Type B pancreatic cell (in vitro differentiated cells): ENCODE results near the gene RTL1. TPM values are rescaled to one million over a fixed set of nuclear protein-coding genes. Genes with fewer than 3 reads are reported as not detected.
A peak's percentile ranks its signal among the peaks of the same experiment; 100 is the strongest.

ENCODE experiments used
- DNase-seq: peaks from one replicate; pipeline ENCODE4 v3.0.0; 2021; ENCODE audit warnings: mixed read lengths; ENCODE audit not compliant: unreplicated experiment; ENCODE audit errors: extremely low spot score
- H3K27ac Mint-ChIP-seq: 2 replicates; pipeline ENCODE4 v1.8.0; 2021; ENCODE audit warnings: mild to moderate bottlenecking, mixed read lengths
- H3K27me3 Mint-ChIP-seq: 2 replicates; pipeline ENCODE4 v1.8.0; 2021; ENCODE audit warnings: mixed read lengths
- H3K36me3 Mint-ChIP-seq: 2 replicates; pipeline ENCODE4 v1.8.0; 2021; ENCODE audit warnings: mixed read lengths
- H3K4me1 Mint-ChIP-seq: one replicate; pipeline ENCODE4 v1.8.0; 2021; ENCODE audit warnings: mixed read lengths; ENCODE audit not compliant: unreplicated experiment
- H3K4me3 Mint-ChIP-seq: 2 replicates; pipeline ENCODE4 v1.8.0; 2021; ENCODE audit warnings: mild to moderate bottlenecking, mixed read lengths
- H3K9me3 Mint-ChIP-seq: 2 replicates; pipeline ENCODE4 v1.8.0; 2021; ENCODE audit warnings: mixed read lengths
- total RNA-seq: library from RNA; stranded (reverse); gene quantifications from 2 replicates; pipeline ENCODE4 v1.2.1, GENCODE V29; 2021; ENCODE audit warnings: low replicate concordance
- TF ChIP-seq, protein P1 (sequence below): fragments of 200-600 bp; sonication (generic); conservative IDR thresholded peaks from 2 replicates; pipeline ENCODE4 v1.5.0; 2021; ENCODE audit warnings: antibody characterized with exemption, mild to moderate bottlenecking

The RTL1 gene
- total RNA-seq, 1 donor from 2014 or later = 1.5 TPM

DNA sequence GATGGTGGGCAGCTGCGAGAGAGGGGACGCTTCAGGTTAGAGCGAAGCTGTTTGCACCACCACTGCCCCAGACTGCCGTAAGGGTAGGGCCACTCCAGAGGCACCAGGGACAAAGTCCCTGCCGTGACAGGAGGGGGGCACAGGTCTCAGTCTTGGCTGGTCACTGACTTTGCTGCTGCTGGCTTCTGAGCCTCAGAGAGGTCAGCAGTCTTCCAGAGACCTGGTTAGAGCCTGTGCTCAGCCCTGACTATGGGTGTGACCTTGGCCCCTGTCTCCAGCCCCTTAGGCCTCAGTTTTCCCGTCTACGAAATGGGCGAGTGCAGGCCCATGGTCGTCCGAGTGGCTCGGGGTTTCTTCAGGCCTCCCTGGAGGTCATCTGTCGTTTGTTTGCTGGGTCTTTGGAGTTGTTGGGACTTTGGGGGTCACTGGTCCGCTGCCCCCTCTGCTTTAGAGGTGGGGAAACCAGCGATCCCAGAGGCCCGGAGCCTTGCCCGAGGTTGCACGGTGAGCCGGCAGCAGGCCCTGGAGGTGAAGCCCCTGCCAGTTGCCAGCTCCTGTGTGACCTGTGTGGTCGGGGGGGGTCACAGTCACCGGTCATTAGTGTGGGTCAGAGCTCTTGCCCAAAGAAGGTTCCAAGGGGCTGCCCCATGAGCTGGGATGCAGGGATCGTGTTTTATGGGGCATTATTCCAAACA, 62.3 kb downstream of the RTL1 start:
- peaks cover 58% of the 10 kb centered on the region for H3K4me1 Mint-ChIP-seq
- no peaks in the 10 kb centered on the region for H3K36me3 Mint-ChIP-seq
- TF ChIP-seq, protein P1, sequence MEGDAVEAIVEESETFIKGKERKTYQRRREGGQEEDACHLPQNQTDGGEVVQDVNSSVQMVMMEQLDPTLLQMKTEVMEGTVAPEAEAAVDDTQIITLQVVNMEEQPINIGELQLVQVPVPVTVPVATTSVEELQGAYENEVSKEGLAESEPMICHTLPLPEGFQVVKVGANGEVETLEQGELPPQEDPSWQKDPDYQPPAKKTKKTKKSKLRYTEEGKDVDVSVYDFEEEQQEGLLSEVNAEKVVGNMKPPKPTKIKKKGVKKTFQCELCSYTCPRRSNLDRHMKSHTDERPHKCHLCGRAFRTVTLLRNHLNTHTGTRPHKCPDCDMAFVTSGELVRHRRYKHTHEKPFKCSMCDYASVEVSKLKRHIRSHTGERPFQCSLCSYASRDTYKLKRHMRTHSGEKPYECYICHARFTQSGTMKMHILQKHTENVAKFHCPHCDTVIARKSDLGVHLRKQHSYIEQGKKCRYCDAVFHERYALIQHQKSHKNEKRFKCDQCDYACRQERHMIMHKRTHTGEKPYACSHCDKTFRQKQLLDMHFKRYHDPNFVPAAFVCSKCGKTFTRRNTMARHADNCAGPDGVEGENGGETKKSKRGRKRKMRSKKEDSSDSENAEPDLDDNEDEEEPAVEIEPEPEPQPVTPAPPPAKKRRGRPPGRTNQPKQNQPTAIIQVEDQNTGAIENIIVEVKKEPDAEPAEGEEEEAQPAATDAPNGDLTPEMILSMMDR = no peak
- H3K27ac Mint-ChIP-seq = no peak overlapping the region
- no peak overlapping the region for H3K4me3 Mint-ChIP-seq
- no peaks in the 10 kb centered on the region for H3K9me3 Mint-ChIP-seq
- H3K27me3 Mint-ChIP-seq = peaks cover 15% of the 10 kb centered on the region
- no peak for DNase-seq

DNA sequence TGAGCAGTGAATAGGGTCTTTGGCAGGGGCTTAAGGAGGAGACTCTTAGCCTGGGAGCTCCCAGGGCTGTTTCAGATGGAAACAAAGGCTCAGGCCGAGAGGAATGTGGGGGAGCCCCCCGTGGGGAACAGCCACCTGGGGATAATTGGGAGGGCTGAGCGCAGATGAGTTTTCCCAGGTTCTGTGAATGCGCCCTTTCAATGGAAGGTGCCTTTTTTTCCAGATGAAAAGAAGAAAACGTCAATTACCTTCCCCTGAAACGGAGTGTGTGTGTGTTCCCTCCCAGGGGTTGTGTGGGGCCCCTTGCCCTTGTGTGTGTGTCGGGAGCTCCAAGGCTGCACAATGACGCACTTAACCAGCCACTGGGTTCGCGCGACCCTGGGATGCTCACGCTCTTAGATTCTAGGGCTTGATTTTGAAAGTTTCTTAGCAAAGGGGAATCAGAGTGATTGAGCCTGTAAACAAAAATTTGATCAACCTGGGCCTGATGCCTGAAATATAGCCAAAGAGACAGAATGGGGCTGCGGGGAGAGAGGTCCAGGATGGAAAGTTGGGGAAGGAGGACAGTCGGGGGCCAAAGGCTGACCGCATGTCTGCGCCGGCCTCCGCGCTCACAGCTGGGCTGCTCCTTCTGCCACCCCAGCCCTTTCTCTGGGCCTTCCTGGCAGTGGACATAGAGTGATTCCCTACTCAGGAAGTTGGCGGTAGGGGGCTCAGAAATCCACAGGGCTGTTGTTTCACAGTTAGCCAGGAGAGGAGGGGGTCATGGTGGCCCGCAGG, 63.0 kb downstream of the RTL1 start:
- Mint-ChIP-seq H3K4me1 (peaks cover 58% of the 10 kb centered on the region), H3K36me3 (no peaks in the 10 kb centered on the region), H3K9me3 (no peaks in the 10 kb centered on the region), H3K27me3 (peaks cover 15% of the 10 kb centered on the region), H3K27ac (peak overlapping the region; percentile 63), H3K4me3 (peak overlapping the region; percentile 52)
- TF ChIP-seq, protein P1 = no peak
- no peak for DNase-seq

DNA sequence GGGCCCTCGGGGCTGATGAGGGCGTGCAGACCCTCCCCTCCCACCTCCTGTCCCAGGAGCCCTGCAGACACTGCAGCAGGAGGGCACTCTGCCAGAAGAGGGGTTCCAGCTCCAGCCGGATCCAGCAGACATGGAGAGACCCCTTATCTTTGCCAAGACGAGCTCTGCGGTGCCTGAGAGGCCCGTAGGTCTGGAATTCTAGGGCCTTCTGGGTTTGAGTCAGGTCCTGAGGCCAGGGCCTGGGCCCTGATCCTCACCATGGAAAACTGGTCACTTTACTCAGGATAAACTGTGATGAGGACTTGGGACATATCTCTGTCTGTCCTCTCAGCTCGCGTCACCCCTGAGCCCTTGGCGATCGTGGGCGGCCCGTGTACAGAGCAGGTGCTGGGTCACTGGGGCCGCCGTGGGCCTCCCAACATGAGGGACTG, 63.8 kb downstream of the RTL1 start:
- H3K27ac Mint-ChIP-seq = peak overlapping the region; percentile 63
- DNase-seq = no peak
- peaks cover 15% of the 10 kb centered on the region for H3K27me3 Mint-ChIP-seq
- peaks cover 58% of the 10 kb centered on the region for H3K4me1 Mint-ChIP-seq
- H3K4me3 Mint-ChIP-seq = peak overlapping the region; percentile 52
- no peaks in the 10 kb centered on the region for H3K36me3 Mint-ChIP-seq
- no peaks in the 10 kb centered on the region for H3K9me3 Mint-ChIP-seq
- TF ChIP-seq, protein P1 = no peak

DNA sequence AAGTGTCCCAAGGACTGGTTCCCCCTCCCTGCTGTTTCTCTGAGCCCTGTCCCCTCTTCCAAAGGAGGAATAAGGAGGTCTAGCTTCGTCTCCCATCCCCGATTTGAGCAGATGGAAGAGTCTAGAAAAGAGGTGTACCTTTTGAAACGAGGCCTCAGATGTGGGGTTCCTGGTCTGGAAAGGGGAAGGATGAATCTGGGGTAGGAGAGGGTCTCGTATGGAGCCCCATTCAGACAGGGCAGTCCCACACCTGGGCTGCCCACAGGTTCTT, 64.3 kb downstream of the RTL1 start:
- H3K4me1 Mint-ChIP-seq = peaks cover 54% of the 10 kb centered on the region
- H3K36me3 Mint-ChIP-seq = no peaks in the 10 kb centered on the region
- no peaks in the 10 kb centered on the region for H3K9me3 Mint-ChIP-seq
- TF ChIP-seq, protein P1 = no peak
- H3K27me3 Mint-ChIP-seq = peaks cover 15% of the 10 kb centered on the region
- peak overlapping the region; percentile 3 for H3K4me3 Mint-ChIP-seq
- H3K27ac Mint-ChIP-seq = peak overlapping the region; percentile 32
- DNase-seq = no peak

DNA sequence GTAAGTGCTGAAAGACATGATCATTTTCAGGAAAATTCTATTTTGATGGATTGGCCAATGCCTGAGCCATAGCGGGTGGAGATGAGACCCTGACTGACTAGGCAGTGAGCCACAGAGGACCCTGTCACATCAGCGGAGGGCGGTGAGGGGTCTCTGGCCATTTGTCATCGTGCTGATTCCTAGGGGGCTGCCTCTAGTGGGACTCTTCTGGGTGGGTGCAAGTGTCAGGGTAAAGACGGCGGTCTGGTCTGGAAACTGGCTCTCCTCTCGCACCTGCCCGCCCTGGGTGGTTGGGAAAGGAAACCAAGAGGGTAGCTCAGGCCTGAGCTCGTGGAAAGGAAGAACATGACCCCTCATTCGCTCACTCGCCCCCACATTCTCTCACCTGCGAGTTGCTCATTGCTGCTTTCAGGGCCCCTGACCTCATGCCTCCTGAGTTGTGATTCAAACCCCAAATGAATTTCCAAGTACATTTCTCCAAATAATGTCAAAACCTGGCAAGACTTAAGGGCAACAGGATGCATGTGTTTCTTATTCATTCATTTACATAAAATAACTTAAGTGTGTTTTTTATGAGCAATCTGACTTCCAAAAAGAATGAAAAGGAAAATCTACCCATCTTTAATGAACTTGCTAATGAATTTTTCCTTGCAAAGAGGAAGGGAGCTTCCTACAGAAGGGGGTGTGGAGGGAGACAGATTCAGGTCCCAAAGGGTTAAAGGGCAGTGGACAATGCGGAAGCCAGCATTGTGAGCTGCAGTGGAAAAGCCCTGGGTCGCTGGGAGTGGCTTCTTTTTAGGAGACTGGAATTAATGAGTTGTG, 64.8 kb downstream of the RTL1 start:
- no peaks in the 10 kb centered on the region for H3K9me3 Mint-ChIP-seq
- H3K4me1 Mint-ChIP-seq = peaks cover 53% of the 10 kb centered on the region
- H3K27me3 Mint-ChIP-seq = peaks cover 15% of the 10 kb centered on the region
- H3K4me3 Mint-ChIP-seq = peak overlapping the region; percentile 3
- no peaks in the 10 kb centered on the region for H3K36me3 Mint-ChIP-seq
- peak overlapping the region; percentile 32 for H3K27ac Mint-ChIP-seq
- DNase-seq = no peak
- TF ChIP-seq, protein P1 = no peak
